ENCODE results near the gene TNFRSF19.

DNA sequence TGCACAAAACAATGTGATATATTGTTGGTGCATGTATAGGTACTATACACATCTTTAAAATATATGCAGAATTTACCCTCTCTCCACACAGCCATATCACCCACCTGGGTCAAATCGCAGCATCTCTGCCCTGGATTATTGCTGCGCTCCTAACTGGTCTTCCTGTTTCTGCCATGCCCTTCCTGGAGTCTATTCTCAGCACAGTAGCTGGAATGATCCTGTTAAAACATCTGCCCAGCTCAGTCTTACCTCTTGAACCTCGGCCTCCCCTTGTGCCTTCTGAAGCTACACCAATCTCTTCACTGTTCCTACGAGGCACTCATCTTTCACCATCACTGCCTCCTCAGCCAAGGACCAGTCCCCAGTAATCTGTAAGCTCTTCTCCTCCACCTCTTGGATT lies 25.5 kb upstream of the TNFRSF19 start:
- TF ChIP-seq EP300 (IDR thresholded peaks at IDR 0.05) (no peak), POLR2A (IDR thresholded peaks at IDR 0.05) (no peak), POLR2AphosphoS5 (IDR thresholded peaks at IDR 0.05) (no peak)
- TF ChIP-seq, protein P1, sequence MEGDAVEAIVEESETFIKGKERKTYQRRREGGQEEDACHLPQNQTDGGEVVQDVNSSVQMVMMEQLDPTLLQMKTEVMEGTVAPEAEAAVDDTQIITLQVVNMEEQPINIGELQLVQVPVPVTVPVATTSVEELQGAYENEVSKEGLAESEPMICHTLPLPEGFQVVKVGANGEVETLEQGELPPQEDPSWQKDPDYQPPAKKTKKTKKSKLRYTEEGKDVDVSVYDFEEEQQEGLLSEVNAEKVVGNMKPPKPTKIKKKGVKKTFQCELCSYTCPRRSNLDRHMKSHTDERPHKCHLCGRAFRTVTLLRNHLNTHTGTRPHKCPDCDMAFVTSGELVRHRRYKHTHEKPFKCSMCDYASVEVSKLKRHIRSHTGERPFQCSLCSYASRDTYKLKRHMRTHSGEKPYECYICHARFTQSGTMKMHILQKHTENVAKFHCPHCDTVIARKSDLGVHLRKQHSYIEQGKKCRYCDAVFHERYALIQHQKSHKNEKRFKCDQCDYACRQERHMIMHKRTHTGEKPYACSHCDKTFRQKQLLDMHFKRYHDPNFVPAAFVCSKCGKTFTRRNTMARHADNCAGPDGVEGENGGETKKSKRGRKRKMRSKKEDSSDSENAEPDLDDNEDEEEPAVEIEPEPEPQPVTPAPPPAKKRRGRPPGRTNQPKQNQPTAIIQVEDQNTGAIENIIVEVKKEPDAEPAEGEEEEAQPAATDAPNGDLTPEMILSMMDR (IDR thresholded peaks at IDR 0.05), result no peak
